Left kidney (tissue), 2 donors: ENCODE data around the gene PVALB. TPM values are rescaled to one million over a fixed set of nuclear protein-coding genes. Genes with fewer than 3 reads are reported as not detected.
"Not testable (repeated sequence)": the region's sequence is repeated elsewhere in the genome, so short reads cannot be mapped to it uniquely, and the experiment has no call there.

Experiments used
- DNase-seq: peaks from one replicate; pipeline ENCODE4 v3.0.0-alpha.2; 2013
- polyA plus RNA-seq: library from polyadenylated mRNA; unstranded; fragments of 120-200 nt; gene quantifications from one replicate; pipeline ENCODE4 v1.2.1, GENCODE V29; 2013; ENCODE audit not compliant: insufficient read length

The PVALB gene
- polyA plus RNA-seq, 1 donor = 5.9 TPM

GRCh38 chr22:36756746-36757655 lies 59.8 kb downstream of the PVALB start:
- DNase-seq = no peak

GRCh38 chr22:36756031-36756430 lies 60.8 kb downstream of the PVALB start:
- DNase-seq = no peak

- no peak for DNase-seq
Observed at GRCh38 chr22:36755316-36755715, 61.5 kb downstream of the PVALB start.

GRCh38 chr22:36754881-36755280 lies 62.0 kb downstream of the PVALB start:
- DNase-seq = not testable (repeated sequence)

- no peak for DNase-seq
Observed at GRCh38 chr22:36753916-36754315, 62.9 kb downstream of the PVALB start.

GRCh38 chr22:36753120-36753802 lies 63.6 kb downstream of the PVALB start:
- DNase-seq = peak; percentile 20

Other genes with a start within 250 kb of the PVALB start
- gene CACNG2, start 113.3 kb downstream of the PVALB start, polyA plus RNA-seq = not detected
- gene IFT27, start 40.9 kb downstream of the PVALB start, polyA plus RNA-seq = 61.7 TPM
- gene NCF4, start 44.0 kb upstream of the PVALB start, polyA plus RNA-seq = 2.0 TPM
- gene CSF2RB, start 96.6 kb upstream of the PVALB start, polyA plus RNA-seq = 1.9 TPM
- 39.1 TPM for gene TST, start 202.4 kb upstream of the PVALB start, polyA plus RNA-seq
- gene MPST, start 202.7 kb upstream of the PVALB start, polyA plus RNA-seq = 43.0 TPM
- 23.6 TPM for gene KCTD17, start 234.7 kb upstream of the PVALB start, polyA plus RNA-seq